Activated CD4-positive, alpha-beta memory T cell treated with anti-CD3 and anti-CD28 coated beads, Interleukin-2, amount 10 ng/mL, durations not matched to agents 7 days and 5 days (primary cell): Measurements from ENCODE around the gene TMEM62. TPM values are rescaled to one million over a fixed set of nuclear protein-coding genes. Genes with fewer than 3 reads are reported as not detected.

ENCODE experiments used
- CTCF ChIA-PET: fragments of 350-600 bp; sonication (Branson Sonifier 250); formaldehyde crosslinking; loops from one replicate; lab custom pipeline; 2021; ENCODE audit warnings: antibody characterized with exemption, inconsistent platforms; lab: Charles Lee
- POLR2A ChIA-PET: fragments of 350-600 bp; sonication (Branson Sonifier 250); formaldehyde crosslinking; loops from one replicate; lab custom pipeline; 2021; ENCODE audit warnings: antibody characterized with exemption; lab: Charles Lee
- DNase-seq: peaks from one replicate; pipeline ENCODE4 v3.0.0-alpha.2; 2020
- H3K27ac Mint-ChIP-seq: one replicate; pipeline ENCODE4 v1.8.0; 2021; ENCODE audit warnings: mild to moderate bottlenecking, mixed read lengths
- H3K27me3 Mint-ChIP-seq: one replicate; pipeline ENCODE4 v1.8.0; 2021; ENCODE audit warnings: mixed read lengths
- H3K36me3 Mint-ChIP-seq: one replicate; pipeline ENCODE4 v1.8.0; 2021; ENCODE audit warnings: low read depth, mixed read lengths
- H3K4me1 Mint-ChIP-seq: one replicate; pipeline ENCODE4 v1.8.0; 2021; ENCODE audit warnings: mixed read lengths
- H3K4me3 Mint-ChIP-seq: one replicate; pipeline ENCODE4 v1.8.0; 2021; ENCODE audit warnings: mild to moderate bottlenecking, mixed read lengths
- H3K9me3 Mint-ChIP-seq: one replicate; pipeline ENCODE4 v1.8.0; 2021; ENCODE audit warnings: mixed read lengths
- total RNA-seq, 2 experiments: library from RNA; stranded (reverse); gene quantifications; one replicate each; pipeline ENCODE4 v1.2.3, GENCODE V29; 2021

The TMEM62 gene
- total RNA-seq, 2 experiments from 2014 or later = 24.2 to 24.9 TPM

DNA sequence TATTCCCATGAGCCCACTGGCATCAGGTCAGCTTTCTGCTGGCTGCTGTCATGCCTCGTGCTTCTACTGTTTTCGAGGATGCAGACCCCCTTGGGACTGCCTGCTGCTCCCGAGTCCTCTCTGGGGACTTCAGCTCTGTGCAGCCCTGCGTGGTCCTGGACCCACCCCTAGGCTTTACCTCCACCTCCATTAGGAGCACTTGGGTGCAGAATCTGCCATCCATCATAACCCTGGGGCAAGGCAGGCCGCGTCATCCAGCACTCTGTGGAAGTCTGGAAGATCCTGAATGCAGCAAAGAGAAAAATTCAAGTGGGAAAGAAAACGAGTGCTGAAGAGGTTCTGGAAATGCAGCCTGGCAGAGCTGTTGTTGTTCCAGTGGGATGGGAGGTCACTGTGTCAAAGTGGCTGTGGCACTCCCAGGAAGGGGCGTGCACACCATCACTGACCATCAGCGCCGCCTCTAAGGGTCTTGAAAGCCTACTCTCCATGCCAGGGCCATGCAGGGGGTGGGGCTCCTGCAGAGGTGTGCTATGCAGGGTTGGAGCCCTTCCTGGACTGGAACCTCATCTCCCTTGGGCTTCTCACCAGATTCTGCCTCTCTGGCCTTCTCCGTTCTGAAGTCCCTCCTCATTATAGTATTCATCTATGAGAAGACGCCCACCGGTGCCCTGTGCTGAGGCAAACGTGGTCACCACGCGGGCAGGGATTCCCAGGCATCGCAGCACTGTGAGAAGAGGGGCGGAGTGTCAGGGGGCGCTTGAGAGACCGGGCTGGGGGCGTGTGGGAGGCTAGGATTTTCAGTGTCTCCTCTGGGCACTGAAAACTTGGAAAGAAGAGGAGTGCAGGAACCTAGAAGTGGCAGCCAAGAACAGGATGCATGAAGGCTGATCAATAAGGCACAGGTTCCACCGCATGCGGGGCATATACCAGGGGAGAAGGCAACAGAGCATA lies 74.9 kb downstream of the TMEM62 start:
- no peaks in the 10 kb centered on the region for H3K4me1 Mint-ChIP-seq
- no peak for DNase-seq
- no peak overlapping the region for H3K27ac Mint-ChIP-seq
- no peaks in the 10 kb centered on the region for H3K36me3 Mint-ChIP-seq
- ChIA-PET CTCF (interaction anchor here (1.5 to 1.7 kb wide), 2 partner anchors 17 to 80 kb away, joined by 3 to 4 read pairs; no protein-coding TSS in a partner anchor), POLR2A (no interaction called here)
- no peak overlapping the region for H3K4me3 Mint-ChIP-seq
- H3K9me3 Mint-ChIP-seq = no peaks in the 10 kb centered on the region
- H3K27me3 Mint-ChIP-seq = peaks cover 14% of the 10 kb centered on the region

DNA sequence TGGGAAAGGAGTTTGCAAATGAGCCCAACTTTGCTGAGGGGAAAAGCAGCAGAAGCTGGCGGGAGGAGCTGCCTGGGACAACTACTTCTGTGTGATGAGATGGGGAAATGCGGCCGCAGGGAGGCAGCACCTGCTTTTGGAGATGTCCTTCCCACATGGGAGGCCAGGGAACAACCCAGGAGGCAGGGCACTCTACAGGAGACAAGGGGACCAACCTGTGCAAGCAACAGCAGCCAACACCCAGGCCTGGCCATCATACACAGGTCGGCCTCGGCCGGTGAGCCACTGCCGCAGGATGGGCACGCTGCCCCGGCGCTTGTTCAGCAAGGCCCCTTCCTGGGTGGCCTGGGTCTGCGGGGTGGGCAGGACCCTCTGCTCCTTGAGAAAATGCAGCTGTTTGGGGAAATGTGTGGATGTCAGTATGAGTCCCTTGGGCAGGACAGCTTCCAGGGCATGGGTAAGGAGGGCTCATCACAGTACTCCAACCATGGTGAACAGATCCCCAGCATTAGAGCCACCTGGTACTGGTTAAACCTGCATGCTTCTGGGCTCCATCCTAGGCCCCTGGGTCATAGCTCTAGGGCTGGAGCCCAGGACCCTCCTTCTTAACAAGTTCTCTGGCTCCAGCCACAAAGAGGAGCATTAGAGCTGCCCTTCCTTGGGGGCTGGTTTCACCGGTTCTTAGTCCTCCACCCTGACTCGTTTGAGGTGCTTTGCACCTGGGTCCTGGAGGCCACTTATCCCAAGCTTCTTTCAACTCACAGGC lies 75.9 kb downstream of the TMEM62 start:
- Mint-ChIP-seq H3K4me3 (no peak overlapping the region), H3K9me3 (no peaks in the 10 kb centered on the region), H3K27me3 (peaks cover 14% of the 10 kb centered on the region), H3K36me3 (no peaks in the 10 kb centered on the region), H3K27ac (no peak overlapping the region), H3K4me1 (no peaks in the 10 kb centered on the region)
- CTCF ChIA-PET = interaction anchor here (1.5 to 2.2 kb wide), 3 partner anchors 16 to 79 kb away, joined by 3 to 5 read pairs (median 4); no protein-coding TSS in a partner anchor
- POLR2A ChIA-PET = no interaction called here
- no peak for DNase-seq

DNA sequence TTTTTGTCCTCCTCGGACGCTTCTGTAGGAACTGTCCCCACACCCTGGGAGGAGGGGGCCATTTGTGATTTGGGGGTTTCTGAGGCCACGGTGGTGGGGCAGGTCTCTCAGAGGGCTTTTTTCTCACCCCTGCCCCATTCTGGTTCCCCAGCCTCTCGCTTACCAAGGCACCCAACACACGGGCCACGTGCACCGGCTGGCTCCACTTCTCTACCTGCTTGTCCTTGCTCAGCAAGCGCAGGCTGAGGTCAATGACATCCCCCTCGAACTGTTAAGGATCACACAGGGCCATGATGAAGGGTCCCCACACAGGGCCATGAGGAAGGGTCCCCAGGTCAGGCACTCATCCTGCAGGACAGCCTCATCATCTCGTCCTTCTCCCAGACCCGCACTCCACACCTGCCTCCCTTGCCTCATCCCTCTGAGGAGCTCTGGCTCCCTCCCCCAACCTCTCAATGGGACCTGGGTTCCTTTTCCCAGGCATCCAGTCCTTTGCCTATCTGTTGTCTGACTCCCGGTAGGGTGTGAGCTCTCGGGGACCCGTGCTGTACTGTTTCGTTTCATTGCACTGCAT lies 76.9 kb downstream of the TMEM62 start:
- no peak for DNase-seq
- H3K27ac Mint-ChIP-seq = no peak overlapping the region
- ChIA-PET POLR2A (no interaction called here), CTCF (interaction anchor here (2.2 kb wide), 1 partner anchor 75 kb away, joined by 5 read pairs; no protein-coding TSS in a partner anchor)
- H3K36me3 Mint-ChIP-seq = no peaks in the 10 kb centered on the region
- no peaks in the 10 kb centered on the region for H3K9me3 Mint-ChIP-seq
- no peak overlapping the region for H3K4me3 Mint-ChIP-seq
- no peaks in the 10 kb centered on the region for H3K4me1 Mint-ChIP-seq
- H3K27me3 Mint-ChIP-seq = peaks cover 14% of the 10 kb centered on the region

DNA sequence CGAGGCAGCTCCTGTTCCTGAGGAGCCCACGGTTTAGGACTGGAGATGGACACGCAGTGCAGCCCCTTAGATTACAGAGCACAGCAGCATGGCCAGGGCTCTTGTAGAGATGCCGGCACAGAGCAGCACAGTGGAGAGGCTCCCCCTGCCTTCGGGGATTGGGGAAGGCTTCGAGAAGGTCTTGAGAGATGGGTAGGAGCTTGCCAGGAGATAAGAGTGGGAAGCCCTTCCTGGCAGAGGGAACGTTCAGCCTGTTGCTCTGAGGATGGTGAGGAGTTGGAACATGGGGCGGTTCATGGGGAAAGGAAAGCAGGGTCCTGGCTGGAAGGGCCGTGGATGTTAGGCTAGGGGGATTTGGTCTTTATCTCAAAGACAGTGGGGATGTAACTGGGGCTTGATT lies 77.4 kb downstream of the TMEM62 start:
- Mint-ChIP-seq H3K27me3 (peaks cover 11% of the 10 kb centered on the region), H3K4me1 (no peaks in the 10 kb centered on the region), H3K4me3 (no peak overlapping the region), H3K36me3 (no peaks in the 10 kb centered on the region), H3K27ac (no peak overlapping the region), H3K9me3 (no peaks in the 10 kb centered on the region)
- ChIA-PET CTCF (interaction anchor here (2.2 kb wide), 1 partner anchor 75 kb away, joined by 5 read pairs; no protein-coding TSS in a partner anchor), POLR2A (no interaction called here)
- no peak for DNase-seq

DNA sequence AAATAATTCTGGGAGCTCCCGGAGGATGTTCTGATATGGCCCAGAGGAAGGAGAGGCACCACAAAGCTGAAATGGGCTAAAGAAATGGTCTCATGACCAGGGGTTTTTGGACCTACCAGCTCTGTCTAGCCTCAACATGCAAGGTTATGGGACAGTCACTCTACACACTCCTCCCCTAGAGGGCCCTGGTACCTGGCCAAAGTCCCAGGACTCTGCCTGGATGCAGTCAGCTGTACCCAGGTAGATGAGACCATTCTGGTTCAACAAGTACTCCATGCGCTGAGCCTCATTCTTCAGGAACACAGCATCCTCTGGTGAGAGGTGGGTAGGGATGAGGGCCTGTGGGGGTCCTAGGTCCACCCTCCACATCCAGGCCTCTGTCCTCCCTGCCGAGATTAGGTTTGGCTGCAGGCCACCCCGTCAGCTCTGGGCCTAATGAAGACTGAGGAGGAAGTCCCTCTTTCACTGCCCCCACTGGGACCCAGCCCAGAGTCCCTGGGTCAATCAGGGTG lies 77.9 kb downstream of the TMEM62 start:
- H3K27me3 Mint-ChIP-seq = peaks cover 9% of the 10 kb centered on the region
- DNase-seq = no peak
- POLR2A ChIA-PET = no interaction called here
- no peaks in the 10 kb centered on the region for H3K4me1 Mint-ChIP-seq
- CTCF ChIA-PET = interaction anchor here (2.2 kb wide), 1 partner anchor 74 kb away, joined by 5 read pairs; no protein-coding TSS in a partner anchor
- no peaks in the 10 kb centered on the region for H3K9me3 Mint-ChIP-seq
- H3K27ac Mint-ChIP-seq = no peak overlapping the region
- H3K36me3 Mint-ChIP-seq = no peaks in the 10 kb centered on the region
- no peak overlapping the region for H3K4me3 Mint-ChIP-seq

DNA sequence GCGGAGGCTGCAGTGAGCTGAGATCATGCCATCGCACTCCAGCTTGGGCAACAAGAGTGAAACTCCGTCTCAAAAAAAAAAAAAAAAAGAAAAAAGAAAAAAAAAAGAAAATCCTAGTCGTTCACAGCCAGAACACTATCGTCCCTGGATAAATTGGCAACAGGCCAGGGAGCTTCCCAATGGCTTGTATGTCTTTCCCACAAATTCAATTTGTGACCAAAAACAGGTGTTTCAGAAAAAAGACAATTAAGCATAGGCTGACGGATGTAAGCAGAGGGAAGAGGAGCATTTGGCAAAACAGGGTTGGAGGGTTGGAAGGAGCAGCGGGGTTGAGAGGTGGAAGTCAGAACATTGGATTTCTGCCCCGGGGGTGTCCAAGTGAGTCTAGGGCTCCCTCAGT lies 78.9 kb downstream of the TMEM62 start:
- H3K9me3 Mint-ChIP-seq = peaks cover 3% of the 10 kb centered on the region
- no peak for DNase-seq
- H3K36me3 Mint-ChIP-seq = no peaks in the 10 kb centered on the region
- peaks cover 11% of the 10 kb centered on the region for H3K27me3 Mint-ChIP-seq
- H3K4me3 Mint-ChIP-seq = no peak overlapping the region
- H3K4me1 Mint-ChIP-seq = no peaks in the 10 kb centered on the region
- ChIA-PET CTCF (interaction anchor here (0.7 to 1.5 kb wide), 4 partner anchors 8 to 57 kb away, joined by 3 to 5 read pairs (median 3); no protein-coding TSS in a partner anchor), POLR2A (interaction anchor here (0.6 kb wide), 1 partner anchor 248 kb away, joined by 4 read pairs; no protein-coding TSS in a partner anchor)
- no peak overlapping the region for H3K27ac Mint-ChIP-seq

DNA sequence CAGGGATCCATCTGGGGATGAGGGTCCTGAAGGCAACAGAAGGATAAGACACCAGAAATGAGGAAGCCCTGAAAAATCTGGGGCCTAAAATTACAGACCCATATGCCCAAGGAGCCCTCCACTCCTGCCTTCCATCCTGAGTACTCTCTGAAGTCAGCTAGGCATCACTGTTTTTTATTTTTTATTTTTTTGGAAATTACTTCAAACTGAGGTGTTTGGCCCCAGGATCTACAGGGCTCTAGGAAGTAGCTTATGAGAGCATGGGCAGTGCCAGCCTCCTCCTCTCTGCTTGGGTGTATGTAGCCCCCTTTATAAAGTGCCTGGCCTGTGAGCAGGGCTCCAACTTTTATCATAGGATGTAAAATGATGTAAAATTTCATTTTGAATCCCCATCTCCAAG lies 79.6 kb downstream of the TMEM62 start:
- H3K4me3 Mint-ChIP-seq = no peak overlapping the region
- DNase-seq = no peak
- no peak overlapping the region for H3K27ac Mint-ChIP-seq
- H3K36me3 Mint-ChIP-seq = no peaks in the 10 kb centered on the region
- H3K4me1 Mint-ChIP-seq = no peaks in the 10 kb centered on the region
- ChIA-PET CTCF (interaction anchor here (0.7 to 2.3 kb wide), 4 partner anchors 9 to 56 kb away, joined by 3 to 12 read pairs (median 3); no protein-coding TSS in a partner anchor), POLR2A (no interaction called here)
- peaks cover 3% of the 10 kb centered on the region for H3K9me3 Mint-ChIP-seq
- peaks cover 9% of the 10 kb centered on the region for H3K27me3 Mint-ChIP-seq

DNA sequence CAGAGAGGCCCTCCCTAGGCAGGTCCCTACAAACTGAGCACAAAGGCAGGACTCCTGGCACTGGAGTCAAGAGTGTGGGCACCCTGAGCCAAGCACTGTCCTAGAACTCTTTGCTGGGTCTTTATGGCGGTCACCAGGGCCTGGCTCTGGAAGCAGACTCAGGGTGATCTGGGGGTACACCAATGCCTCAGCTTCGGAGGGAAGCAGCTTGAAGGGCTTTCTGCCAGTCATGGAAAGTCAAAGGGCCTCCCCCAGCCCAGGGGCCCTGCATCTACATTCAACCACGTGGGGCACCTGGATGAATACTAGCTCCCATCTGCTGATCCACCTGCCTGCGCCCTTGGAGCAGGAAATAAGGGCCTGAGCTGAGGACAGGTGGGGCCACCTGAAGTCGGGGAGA lies 80.1 kb downstream of the TMEM62 start:
- POLR2A ChIA-PET = no interaction called here
- no peak for DNase-seq
- Mint-ChIP-seq H3K36me3 (no peaks in the 10 kb centered on the region), H3K27ac (no peak overlapping the region), H3K4me1 (no peaks in the 10 kb centered on the region), H3K4me3 (no peak overlapping the region), H3K27me3 (peaks cover 10% of the 10 kb centered on the region), H3K9me3 (peaks cover 3% of the 10 kb centered on the region)
- CTCF ChIA-PET = interaction anchor here (1.1 to 2.3 kb wide), 4 partner anchors 9 to 72 kb away, joined by 3 to 12 read pairs (median 4); no protein-coding TSS in a partner anchor

DNA sequence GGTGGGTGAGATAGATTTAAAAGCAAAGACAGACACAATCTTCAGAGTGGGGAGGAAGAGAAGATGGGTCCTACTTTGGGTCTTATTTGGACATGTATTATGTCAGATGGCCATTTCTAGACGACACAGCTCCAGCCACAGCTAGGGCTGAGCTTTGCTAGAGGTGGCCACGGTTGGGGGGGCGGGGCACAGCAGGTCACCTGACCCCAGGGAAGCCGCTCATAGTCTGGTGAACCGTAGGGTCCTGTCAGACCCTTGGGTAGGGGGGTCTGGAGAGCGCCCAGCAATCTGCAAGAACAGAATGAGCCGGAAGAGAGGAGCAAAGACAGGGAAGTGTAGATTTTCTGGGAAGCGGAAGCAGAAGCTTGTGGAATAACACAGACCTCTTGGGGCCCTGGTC lies 80.8 kb downstream of the TMEM62 start:
- H3K36me3 Mint-ChIP-seq = no peaks in the 10 kb centered on the region
- H3K27ac Mint-ChIP-seq = no peak overlapping the region
- ChIA-PET CTCF (interaction anchor here (1.2 to 2.3 kb wide), 3 partner anchors 10 to 71 kb away, joined by 4 to 12 read pairs (median 6); no protein-coding TSS in a partner anchor), POLR2A (no interaction called here)
- DNase-seq = no peak
- H3K4me3 Mint-ChIP-seq = no peak overlapping the region
- H3K9me3 Mint-ChIP-seq = peaks cover 3% of the 10 kb centered on the region
- no peaks in the 10 kb centered on the region for H3K4me1 Mint-ChIP-seq
- H3K27me3 Mint-ChIP-seq = peaks cover 6% of the 10 kb centered on the region

DNA sequence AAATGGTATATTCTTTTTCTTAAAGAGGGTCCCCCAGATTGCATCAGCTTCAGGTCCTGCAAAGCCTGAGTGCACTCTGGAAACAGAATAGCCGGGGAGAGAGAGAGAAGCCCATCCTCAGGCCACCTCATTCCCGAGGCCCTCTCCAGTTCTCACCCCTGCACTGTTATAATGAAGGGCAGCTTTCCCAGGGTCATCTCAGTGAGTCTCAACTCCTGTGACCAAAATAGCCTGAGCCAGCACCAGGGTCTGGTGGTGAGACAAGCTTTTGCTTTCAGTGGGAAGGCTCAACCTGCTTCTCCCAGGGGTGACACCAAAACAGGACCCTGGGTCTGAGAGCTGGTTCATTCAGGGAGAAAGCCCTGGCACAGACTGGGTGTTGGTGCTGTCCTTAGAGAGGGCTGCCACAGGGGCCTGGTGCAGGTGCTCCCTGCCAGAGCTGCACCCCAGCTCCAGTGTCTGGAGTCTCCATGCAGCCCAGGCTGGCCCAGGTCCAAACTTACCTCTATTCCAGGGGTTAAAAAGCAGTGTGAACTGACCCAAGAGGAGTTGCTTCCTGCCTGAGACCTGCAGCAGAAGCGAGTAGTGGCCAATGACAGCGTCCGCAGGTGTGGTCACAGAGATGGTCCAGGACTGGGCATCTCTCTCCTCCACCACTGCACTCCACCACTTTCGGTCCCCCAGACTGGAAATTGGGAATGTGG lies 81.4 kb downstream of the TMEM62 start:
- Mint-ChIP-seq H3K27me3 (peaks cover 6% of the 10 kb centered on the region), H3K27ac (no peak overlapping the region), H3K4me3 (no peak overlapping the region), H3K9me3 (peaks cover 3% of the 10 kb centered on the region), H3K36me3 (no peaks in the 10 kb centered on the region), H3K4me1 (no peaks in the 10 kb centered on the region)
- CTCF ChIA-PET = interaction anchor here (1.2 to 2.3 kb wide), 3 partner anchors 11 to 71 kb away, joined by 4 to 12 read pairs (median 6); no protein-coding TSS in a partner anchor
- no peak for DNase-seq
- POLR2A ChIA-PET = no interaction called here

DNA sequence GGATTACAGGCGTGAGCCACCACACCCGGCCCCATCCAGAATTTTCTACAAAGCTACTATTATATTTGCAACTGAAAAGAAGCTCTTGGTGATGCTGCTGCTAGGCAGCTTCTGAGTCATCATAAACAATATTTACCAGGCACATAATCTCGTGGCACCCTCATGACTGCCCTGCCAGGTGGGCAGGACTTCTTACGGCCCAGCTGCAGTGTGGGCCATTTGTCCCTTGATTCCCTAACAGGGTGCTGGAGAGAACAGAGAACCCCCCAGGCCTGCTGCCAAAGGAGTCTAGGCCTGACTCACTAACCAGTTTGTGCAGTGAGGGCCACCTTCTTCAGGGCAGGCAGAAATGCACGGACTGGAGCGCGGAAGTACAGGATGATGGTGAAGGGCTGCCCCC lies 82.6 kb downstream of the TMEM62 start:
- POLR2A ChIA-PET = no interaction called here
- H3K4me1 Mint-ChIP-seq = no peaks in the 10 kb centered on the region
- H3K27me3 Mint-ChIP-seq = peaks cover 6% of the 10 kb centered on the region
- no peak for DNase-seq
- H3K4me3 Mint-ChIP-seq = no peak overlapping the region
- no peak overlapping the region for H3K27ac Mint-ChIP-seq
- no peaks in the 10 kb centered on the region for H3K36me3 Mint-ChIP-seq
- CTCF ChIA-PET = interaction anchor here (0.6 to 2.0 kb wide), 3 partner anchors 10 to 15 kb away, joined by 3 to 7 read pairs (median 3); no protein-coding TSS in a partner anchor
- peaks cover 3% of the 10 kb centered on the region for H3K9me3 Mint-ChIP-seq
